LNCaP clone FGC (cell line): Measurements from ENCODE around the gene SFXN4.
"Not testable (repeated sequence)": the region's sequence is repeated elsewhere in the genome, so short reads cannot be mapped to it uniquely, and the experiment has no call there.

ENCODE experiments used
- DNase-seq: peaks from one replicate; pipeline ENCODE4 v3.0.0-alpha.2; 2011; ENCODE audit warnings: low read depth
- H3K4me3 ChIP-seq: 2 replicates; pipeline ENCODE4 v1.5.1; 2011; ENCODE audit warnings: mild to moderate bottlenecking, low read depth, low read length, control low read depth
- TF ChIP-seq, protein P1 (sequence below): IDR thresholded peaks from 2 replicates; pipeline ENCODE4 v1.5.1; 2012; ENCODE audit warnings: mild to moderate bottlenecking; ENCODE audit not compliant: control insufficient read depth, insufficient read depth; ENCODE audit errors: extremely low read depth

Gene SFXN4

DNA sequence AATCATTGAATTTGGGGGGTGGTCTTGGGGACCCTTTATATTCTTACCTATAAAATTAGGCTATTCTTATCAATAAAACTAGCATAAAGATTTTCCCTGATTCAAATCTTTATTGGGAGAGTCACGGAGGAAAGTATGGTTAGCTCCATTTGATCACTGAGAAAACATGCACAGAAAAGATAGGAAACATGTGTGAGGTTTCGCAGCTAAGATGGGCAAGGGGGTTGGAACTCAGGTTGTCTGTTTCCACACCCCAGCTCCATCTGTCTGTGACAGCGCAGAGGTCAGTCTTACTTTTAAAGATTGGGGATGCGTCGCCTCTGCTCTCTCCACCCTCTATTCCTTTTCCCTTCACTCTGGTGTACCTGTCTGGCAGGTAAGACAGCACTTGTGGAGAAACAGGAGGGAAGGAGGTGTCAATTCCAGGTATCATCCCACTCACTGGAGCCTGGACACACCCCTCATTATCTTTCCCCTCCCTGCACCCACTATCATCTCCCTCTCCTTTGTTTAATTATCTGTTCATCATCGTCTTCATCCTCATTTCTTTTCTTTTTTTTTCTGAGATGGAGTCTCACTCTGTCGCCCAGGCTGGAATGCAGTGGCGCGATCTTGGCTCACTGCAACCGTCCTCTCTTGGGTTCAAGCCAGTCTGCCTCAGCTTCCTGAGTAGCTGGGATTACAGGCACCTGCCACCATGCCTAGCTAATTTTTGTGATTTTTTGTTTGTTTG, 64.0 kb downstream of the SFXN4 start:
- TF ChIP-seq, protein P1, sequence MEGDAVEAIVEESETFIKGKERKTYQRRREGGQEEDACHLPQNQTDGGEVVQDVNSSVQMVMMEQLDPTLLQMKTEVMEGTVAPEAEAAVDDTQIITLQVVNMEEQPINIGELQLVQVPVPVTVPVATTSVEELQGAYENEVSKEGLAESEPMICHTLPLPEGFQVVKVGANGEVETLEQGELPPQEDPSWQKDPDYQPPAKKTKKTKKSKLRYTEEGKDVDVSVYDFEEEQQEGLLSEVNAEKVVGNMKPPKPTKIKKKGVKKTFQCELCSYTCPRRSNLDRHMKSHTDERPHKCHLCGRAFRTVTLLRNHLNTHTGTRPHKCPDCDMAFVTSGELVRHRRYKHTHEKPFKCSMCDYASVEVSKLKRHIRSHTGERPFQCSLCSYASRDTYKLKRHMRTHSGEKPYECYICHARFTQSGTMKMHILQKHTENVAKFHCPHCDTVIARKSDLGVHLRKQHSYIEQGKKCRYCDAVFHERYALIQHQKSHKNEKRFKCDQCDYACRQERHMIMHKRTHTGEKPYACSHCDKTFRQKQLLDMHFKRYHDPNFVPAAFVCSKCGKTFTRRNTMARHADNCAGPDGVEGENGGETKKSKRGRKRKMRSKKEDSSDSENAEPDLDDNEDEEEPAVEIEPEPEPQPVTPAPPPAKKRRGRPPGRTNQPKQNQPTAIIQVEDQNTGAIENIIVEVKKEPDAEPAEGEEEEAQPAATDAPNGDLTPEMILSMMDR, result no peak
- no peak for DNase-seq
- 0 out of 2 replicates have a peak overlapping the region, but pooled peaks have one; percentile 0 for H3K4me3 ChIP-seq

DNA sequence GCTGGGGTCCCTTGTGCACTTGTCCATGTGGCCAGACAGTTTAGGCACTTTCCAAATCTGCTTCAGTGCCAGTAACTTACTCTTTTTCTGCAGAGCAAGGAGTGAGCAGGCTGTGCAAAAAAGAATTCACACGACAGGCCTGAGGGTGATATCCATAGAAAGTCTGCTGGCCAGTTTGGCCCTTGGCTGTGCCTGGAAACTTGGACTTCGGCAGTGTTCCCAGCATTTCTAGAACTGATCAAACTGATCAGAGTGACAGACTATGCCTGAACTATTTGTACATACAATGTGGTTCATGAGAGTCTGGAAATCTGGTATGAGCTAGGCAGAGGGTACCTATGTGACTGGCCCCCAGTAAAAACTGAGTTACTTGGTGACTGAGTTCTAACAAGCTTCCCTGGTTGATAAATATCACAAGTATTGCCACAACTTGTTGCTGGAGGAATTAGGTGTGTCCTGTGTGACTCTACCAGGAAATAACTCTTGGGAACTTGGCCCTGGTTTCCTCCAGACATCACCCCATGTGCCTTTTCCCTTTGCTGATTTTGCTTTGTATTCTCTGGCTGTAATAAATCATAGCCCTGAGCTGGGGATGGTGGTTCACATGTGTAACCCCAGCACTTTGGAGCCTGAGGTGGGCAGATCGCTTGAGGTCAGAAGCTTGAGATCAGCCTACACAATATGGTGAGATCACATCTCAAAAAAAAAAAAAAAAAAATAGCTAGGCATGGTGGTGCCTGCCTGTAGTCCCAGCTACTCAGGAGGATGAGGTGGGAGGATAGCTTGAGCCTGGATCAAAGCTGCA, 64.9 kb downstream of the SFXN4 start:
- H3K4me3 ChIP-seq, result no peak overlapping the region
- TF ChIP-seq, protein P1, result no peak
- no peak for DNase-seq

DNA sequence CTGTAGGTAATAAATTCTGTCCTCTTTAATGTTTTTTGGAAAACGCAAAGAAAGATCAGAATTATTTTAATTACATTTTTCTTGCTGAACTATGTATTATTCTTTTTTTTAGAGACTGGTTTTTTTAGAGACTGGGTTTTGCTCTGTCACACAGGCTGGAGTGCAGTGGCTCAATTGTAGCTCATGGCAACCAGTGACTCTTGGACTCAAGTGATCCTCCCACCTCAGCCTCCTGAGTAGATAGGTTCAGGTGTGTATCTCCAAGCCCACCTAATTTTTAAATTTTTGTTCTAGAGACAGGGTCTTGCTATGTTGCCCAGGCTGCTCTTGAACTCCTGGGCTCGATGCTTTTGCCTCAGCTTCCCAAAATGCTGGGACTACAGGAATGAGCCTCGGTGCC, 66.9 kb downstream of the SFXN4 start:
- no peak overlapping the region for H3K4me3 ChIP-seq
- no peak for DNase-seq
- TF ChIP-seq, protein P1, result no peak

DNA sequence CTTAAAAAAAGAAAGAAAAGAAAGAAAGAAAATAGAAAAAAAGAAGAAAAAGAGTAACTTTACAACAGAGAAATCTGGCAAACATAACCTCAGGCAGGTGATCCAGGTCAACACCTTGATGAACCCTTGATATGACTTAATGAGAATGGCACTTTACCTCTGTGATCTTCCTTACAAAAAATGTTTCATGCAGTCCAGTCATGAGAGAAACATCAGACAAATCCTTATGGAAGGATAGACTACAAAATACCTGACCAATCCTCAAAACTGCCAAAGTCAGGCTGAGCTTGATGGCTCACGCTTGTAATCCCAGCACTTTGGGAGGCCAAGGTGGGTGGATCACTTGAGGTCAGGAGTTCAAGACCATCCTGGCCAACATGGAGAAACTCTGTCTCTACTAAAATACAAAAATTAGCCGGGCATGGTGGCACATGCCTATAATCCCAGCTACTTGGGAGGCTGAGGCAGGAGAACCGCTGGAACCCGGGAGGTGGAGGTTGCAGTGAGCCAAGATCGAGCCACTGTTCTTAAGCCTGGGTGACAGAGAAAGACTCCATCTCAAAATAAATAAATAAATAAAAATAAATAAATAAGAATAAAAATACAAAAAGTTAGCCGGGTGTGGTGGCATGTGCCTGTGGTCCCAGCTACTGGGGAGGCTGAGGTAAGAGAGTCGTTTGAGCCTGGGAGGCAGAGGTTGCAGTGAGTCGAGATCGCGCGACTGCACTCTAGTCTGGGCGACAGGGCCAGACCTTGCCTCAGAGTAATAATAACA, 68.7 kb downstream of the SFXN4 start:
- not testable (repeated sequence) for H3K4me3 ChIP-seq

DNA sequence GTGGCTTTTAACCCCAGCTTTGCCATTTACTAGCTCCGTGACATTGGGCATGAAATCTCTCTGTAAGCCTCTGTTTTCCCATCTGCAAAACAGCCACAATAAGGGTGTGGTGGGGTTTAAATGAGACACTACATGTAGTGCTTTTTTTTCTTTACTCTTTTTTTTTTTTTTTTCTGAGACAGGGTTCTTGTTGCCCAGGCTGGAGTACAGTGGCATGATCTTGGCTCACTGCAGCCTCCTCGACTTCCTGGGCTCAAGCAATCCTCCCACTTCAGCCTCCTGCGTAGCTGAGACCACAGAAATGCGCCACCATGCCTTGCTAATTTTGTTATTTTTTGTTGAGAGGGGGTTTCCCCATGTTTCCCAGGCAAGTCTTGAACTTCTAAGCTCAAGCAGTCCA, 69.9 kb downstream of the SFXN4 start:
- no peak for DNase-seq
- TF ChIP-seq, protein P1, result no peak
- H3K4me3 ChIP-seq, result no peak overlapping the region

More for the DNA sequence above, 68.7 kb downstream of the SFXN4 start:
- DNase-seq, result not testable (repeated sequence)

DNA sequence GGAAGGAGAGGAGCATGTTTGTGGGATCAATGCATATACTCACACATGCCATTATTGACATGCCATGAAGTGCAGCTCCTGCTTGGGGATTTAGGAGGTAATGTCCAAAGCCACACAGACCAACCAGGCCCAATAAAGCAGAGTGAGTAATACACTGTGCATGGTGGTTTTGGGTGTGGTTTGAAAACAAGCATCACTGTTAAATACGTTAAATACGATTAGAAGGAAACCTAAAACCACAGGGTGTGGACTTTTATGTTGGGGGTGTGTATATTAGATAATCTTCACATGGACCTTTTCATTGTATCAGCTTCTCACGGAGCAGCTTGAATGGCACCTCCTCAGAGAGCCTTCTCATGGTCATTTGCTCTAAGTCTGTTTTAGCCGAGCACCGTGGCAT, 74.5 kb downstream of the SFXN4 start:
- DNase-seq, result no peak
- no peak overlapping the region for H3K4me3 ChIP-seq
- TF ChIP-seq, protein P1, result no peak
